SJSA1 (cell line): ENCODE results near the gene KRTAP4-12. TPM values are rescaled to one million over a fixed set of nuclear protein-coding genes. Genes with fewer than 3 reads are reported as not detected.
"Not testable (repeated sequence)": the region's sequence is repeated elsewhere in the genome, so short reads cannot be mapped to it uniquely, and the experiment has no call there.

ENCODE experiments used
- DNase-seq, 2 experiments: peaks; one replicate each; pipeline ENCODE4 v3.0.0-alpha.2; 2015 to 2020; ENCODE audit warnings: low spot score in 2 of 2, low read depth in 1 of 2
- H3K27ac ChIP-seq: fragments of 250-450 bp; sonication (Bioruptor Pico); 2 replicates; pipeline ENCODE4 v1.5.1; 2020; ENCODE audit warnings: mild to moderate bottlenecking, moderate library complexity
- H3K27me3 ChIP-seq: fragments of 250-450 bp; sonication (Bioruptor Pico); replicated peaks from 2 replicates; pipeline ENCODE4 v1.5.1; 2020; ENCODE audit warnings: mild to moderate bottlenecking, moderate library complexity
- H3K36me3 ChIP-seq: fragments of 250-450 bp; sonication (Bioruptor Pico); 2 replicates; pipeline ENCODE4 v1.5.1; 2020; ENCODE audit warnings: mild to moderate bottlenecking
- H3K4me1 ChIP-seq: fragments of 250-450 bp; sonication (Bioruptor Pico); replicated peaks from 2 replicates; pipeline ENCODE4 v1.6.1; 2021; ENCODE audit warnings: mild to moderate bottlenecking
- H3K4me3 ChIP-seq: fragments of 250-450 bp; sonication (Bioruptor Pico); 2 replicates; pipeline ENCODE4 v1.5.1; 2020; ENCODE audit warnings: mild to moderate bottlenecking
- H3K9me3 ChIP-seq: fragments of 250-450 bp; sonication (Bioruptor Pico); replicated peaks from 2 replicates; pipeline ENCODE4 v1.5.1; 2020; ENCODE audit warnings: mild to moderate bottlenecking
- total RNA-seq: library from RNA; depleted of rRNA; stranded (reverse); fragments of >200 nt; shearing (Covaris generic); gene quantifications from 2 replicates; pipeline ENCODE4 v1.2.3, GENCODE V29; 2014

The KRTAP4-12 gene
- total RNA-seq, 1 experiment from 2014 or later = not detected

DNA sequence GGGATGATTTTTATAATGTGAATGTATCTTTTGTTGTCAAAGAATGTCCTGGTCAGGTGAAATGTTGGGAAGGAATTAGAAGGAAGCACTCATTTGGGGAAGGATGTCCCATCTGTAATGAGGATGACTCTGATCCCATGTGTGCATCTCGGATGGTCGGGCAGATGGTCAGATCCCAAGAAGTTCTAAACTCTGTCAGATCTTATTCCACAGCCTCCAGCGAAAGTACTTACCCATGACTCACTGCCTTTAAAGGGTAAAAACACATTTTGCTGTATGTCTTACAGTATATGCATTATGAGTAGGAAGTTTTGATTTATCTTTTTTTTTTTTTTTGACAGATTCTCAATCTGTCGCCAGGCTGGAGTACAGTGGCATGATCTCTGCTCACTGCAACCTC, 5.3 kb downstream of the KRTAP4-12 start:
- Histone ChIP-seq H3K4me3 (no peak overlapping the region), H3K27ac (no peak overlapping the region), H3K9me3 (no peaks in the 10 kb centered on the region), H3K4me1 (no peaks in the 10 kb centered on the region), H3K36me3 (no peaks in the 10 kb centered on the region), H3K27me3 (no peaks in the 10 kb centered on the region)
- DNase-seq = no peak

DNA sequence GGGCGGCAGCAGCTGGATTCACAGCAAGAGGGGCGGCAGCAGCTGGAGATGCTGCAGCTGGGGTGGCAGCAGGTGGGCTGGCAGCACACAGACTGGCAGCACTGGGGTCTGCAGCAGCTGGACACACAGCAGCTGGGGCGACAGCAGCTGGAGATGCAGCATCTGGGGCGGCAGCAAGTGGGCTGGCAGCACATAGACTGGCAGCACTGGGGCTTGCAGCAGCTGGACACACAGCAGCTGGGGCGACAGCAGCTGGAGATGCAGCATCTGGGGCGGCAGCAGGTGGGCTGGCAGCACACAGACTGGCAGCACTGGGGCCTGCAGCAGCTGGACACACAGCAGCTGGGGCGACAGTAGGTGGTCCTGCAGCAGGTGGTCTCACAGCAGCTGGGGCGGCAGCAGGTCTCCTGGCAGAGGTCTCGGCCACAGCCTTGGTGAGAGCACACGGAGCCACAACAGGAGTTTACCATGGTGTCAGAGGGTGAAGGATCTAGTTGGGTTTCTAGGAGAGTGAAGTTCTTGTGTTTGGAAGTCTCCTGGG, 6.1 kb downstream of the KRTAP4-12 start, which contains the start of gene KRTAP4-11:
Gene KRTAP4-11, minus strand, starts transcription at position 528 of the 541 bp plus-strand sequence. Its CDS starts 58 bp downstream, at position 470.
- H3K27me3 ChIP-seq, DNase-seq, H3K36me3 ChIP-seq, H3K4me1 ChIP-seq, H3K4me3 ChIP-seq, H3K9me3 ChIP-seq, H3K27ac ChIP-seq: not testable (repeated sequence)

DNA sequence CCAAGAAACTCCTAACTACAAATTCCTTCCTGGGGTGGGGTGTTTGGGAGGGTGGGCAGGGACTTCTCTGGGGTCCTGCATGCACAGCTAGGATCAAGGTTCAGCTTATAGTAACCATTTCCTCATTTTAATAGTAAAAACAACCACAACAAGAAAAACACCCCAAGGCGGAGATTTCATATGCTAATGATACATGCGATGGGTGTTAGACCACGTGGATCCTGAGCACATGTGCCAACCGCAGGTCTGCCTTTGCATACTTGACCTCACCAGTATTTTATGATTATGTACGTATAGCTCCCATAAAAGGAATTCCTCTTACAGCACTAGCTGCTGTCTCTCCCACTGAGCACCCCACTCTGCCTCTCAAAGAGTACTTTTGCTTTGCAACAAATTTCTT, 7.7 kb downstream of the KRTAP4-12 start:
- Histone ChIP-seq H3K27me3 (no peaks in the 10 kb centered on the region), H3K9me3 (no peaks in the 10 kb centered on the region), H3K27ac (no peak overlapping the region), H3K4me3 (no peak overlapping the region), H3K36me3 (no peaks in the 10 kb centered on the region), H3K4me1 (no peaks in the 10 kb centered on the region)
- no peak for DNase-seq

DNA sequence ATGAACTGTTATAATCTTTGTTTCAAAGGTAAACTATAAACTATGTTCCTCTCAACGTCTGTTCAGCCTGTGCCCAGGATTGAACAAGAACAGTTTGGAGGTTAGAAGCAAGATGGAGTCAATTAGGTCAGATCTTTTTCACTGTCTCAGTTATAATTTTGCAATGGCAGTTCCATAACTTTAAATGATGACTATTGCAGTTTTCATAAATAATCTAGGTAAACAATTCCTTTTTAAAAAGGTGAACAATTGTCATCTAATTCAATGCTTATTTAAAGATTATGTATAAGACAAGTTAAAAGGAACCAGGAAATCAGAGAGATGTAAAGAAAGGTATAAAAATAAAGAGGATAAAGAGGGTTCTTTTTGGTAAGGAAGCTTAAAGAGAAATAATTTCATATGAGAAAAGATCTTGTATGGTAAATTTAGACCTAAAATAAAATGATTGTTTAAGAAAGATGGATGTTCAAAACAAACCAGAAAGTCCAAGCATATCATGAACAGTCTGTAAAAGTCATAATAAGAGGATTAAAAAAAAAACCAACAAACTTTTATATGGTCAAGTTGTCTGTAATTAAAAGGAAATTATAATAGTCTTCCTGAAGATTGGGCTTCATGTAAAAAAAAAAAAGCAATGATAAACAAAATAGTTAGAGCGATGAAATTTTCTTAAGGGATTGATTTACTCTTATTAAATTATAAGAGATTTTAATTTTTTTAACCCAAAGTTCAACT, 12.7 kb downstream of the KRTAP4-12 start:
- Histone ChIP-seq H3K27me3 (no peaks in the 10 kb centered on the region), H3K27ac (no peak overlapping the region), H3K9me3 (no peaks in the 10 kb centered on the region), H3K36me3 (no peaks in the 10 kb centered on the region), H3K4me3 (no peak overlapping the region), H3K4me1 (peaks cover 4% of the 10 kb centered on the region)
- DNase-seq = no peak

DNA sequence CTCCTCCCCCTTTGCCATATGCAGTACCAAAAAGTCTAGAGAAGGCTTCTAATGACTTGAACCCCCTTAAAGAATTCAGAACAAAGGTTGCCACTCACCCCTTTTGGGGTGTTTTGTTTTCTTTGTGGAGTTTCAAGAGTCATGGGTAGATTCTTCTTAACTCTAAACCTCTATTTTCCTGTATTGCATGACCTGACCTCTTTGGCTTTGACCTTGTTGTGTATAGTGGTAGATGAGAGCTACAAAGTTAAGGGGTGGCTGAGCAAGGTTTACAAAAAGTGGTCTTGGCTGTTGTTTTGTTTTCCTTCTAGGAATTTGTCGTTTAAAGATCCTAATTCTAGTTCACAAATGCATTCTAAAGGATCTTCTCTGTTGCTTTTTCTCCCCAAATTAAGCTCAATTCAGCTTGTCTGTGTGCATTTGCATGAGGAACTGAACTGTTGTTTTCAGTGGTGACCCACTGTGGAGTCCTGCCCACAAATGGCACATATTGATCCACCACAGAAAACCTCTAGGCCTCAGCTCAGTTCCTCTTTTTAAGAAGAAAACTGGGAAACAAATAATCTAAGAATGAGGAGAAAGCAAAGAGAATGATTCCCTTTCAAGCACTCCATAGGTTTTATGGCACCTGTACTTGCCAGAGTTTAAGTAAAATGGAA, 15.1 kb downstream of the KRTAP4-12 start:
- H3K4me3 ChIP-seq, DNase-seq, H3K36me3 ChIP-seq, H3K4me1 ChIP-seq, H3K27ac ChIP-seq, H3K9me3 ChIP-seq, H3K27me3 ChIP-seq: not testable (repeated sequence)

DNA sequence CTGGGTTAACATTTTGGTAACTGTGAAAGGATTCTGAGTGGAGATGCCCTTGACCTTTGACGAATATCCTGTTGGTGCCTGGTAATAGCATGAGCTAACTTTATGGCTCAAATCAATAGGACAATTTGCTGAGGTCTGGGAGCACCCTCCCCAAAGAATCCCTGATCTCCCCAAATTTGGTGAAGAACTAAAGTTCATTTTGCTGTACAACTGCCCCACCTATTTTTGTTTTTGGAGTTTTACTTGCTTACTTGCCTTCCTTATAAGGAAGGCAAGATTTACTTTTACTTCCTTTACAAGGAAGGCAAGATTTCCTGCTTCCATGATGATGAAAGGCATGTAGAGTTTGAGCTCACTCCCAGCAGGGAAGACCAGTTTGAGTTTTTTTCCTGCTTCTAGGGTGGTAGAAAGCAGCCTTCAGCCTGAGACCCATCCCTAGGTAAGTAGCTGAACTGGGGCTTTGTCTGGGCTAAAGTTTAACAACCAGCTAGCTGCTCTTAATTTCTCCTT, 16.0 kb downstream of the KRTAP4-12 start:
- Histone ChIP-seq H3K36me3 (no peaks in the 10 kb centered on the region), H3K27ac (no peak overlapping the region), H3K4me3 (no peak overlapping the region), H3K27me3 (no peaks in the 10 kb centered on the region), H3K4me1 (peaks cover 15% of the 10 kb centered on the region), H3K9me3 (no peaks in the 10 kb centered on the region)
- DNase-seq = no peak

DNA sequence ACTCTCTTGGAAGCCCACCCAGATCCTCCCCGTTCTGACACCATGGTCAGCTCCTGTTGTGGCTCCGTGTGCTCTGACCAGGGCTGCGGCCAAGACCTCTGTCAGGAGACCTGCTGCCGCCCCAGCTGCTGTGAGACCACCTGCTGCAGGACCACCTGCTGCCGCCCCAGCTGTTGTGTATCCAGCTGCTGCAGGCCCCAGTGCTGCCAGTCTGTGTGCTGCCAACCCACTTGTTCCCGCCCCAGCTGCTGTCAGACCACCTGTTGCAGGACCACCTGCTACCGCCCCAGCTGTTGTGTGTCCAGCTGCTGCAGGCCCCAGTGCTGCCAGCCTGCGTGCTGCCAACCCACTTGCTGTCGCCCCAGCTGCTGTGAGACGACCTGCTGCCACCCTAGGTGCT, 18.6 kb downstream of the KRTAP4-12 start, which contains the start of gene KRTAP4-9:
Gene KRTAP4-9, plus strand, starts transcription at position 43 of the 400 bp plus-strand sequence. Its CDS starts 0 bp downstream, at position 43.
- H3K9me3 ChIP-seq, DNase-seq, H3K4me3 ChIP-seq, H3K27me3 ChIP-seq, H3K36me3 ChIP-seq: not testable (repeated sequence)
- Histone ChIP-seq H3K4me1 (peaks cover 15% of the 10 kb centered on the region), H3K27ac (peak within 1 kb of the TSS; percentile 56)

DNA sequence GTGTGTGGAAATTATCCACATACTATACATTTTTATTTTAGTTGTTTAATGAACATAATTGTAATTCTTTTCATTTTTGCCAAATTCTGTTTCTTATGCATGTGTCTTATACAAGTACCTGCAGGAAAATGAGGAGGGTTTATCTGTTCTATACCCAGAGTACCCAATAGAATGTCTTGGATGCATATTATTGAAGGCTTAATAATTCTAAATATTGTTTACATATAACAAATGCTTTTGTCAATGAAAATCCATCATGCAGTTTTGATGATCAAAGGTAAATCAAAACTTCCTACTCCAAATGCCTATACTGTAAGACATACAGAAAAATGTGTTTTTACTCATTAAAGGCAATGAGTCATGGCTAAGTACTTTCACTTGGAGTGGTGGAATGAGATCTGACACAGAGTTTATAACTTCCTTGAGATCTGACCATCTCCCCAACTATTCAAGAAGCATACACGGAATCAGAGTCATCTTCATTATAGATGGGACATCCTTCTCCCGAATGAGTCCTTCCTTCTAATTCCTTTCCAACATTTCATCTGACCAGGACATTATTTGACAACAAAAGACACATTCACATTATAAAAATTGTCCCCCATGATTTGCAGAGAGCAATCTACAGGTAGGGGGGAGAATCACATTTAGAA, 19.5 kb downstream of the KRTAP4-12 start:
- H3K36me3 ChIP-seq, H3K4me3 ChIP-seq, H3K9me3 ChIP-seq, H3K27me3 ChIP-seq: not testable (repeated sequence)
- H3K4me1 ChIP-seq = peaks cover 20% of the 10 kb centered on the region
- peak in 1 of 2 experiments; percentile 37 for DNase-seq
- H3K27ac ChIP-seq = peak overlapping the region; percentile 56

DNA sequence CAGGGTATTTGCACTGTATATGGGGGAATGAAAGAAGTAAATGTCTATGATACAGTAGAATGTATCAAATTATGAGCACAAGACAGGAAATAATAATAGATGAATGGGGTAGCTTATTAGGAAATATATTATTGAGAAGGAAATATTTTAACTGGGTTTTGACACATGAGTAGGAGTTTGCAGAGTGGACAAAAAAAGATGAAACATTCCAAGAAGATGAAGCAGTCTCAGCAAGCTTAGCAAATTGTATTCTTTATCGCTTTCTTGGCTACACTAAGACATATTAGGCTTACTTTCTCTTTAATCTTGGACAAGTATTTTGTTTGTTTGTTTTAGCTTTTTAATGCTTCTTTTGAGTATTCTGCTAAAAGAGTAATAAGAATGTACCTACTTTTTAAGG, 20.1 kb downstream of the KRTAP4-12 start:
- DNase-seq = peak in 1 of 2 experiments; percentile 46
- H3K4me1 ChIP-seq = peaks cover 21% of the 10 kb centered on the region
- peak overlapping the region; percentile 56 for H3K27ac ChIP-seq
- no peaks in the 10 kb centered on the region for H3K36me3 ChIP-seq
- no peak overlapping the region for H3K4me3 ChIP-seq
- H3K27me3 ChIP-seq = no peaks in the 10 kb centered on the region
- H3K9me3 ChIP-seq = no peaks in the 10 kb centered on the region

DNA sequence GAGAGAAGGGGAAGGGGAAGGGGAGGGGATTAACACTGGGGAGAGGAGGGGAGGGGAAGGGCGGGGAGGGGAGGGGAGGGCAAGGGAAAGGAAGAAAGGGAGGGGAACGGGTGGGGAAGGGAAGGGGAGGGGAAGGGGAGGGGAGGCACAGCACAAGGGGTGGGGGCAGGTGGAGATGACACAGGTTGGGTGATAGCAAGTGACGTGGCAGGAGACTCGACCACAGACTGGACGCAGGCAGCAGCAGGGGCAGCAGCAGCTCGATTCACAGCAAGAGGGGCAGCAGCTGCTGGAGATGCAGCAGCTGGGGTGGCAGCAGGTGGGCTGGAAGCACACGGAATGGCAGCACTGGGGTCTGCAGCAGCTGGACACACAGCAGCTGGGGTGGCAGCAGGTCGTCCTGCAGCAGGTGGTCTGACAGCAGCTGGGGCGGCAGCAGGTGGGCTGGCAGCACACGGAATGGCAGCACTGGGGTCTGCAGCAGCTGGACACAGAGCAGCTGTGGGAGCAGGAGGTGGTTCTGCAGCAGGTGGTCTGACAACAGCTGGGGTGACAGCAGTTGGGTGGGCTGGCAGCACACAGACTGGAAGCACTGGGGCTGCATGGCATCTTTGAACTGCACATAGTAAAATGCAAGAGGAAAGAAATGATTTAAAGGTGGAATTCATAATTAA, 22.3 kb downstream of the KRTAP4-12 start, which contains the start of gene KRTAP4-16:
Gene KRTAP4-16, minus strand, starts transcription at position 624 of the 674 bp plus-strand sequence. Its CDS starts 0 bp downstream, at position 624.
- no peaks in the 10 kb centered on the region for H3K27me3 ChIP-seq
- H3K27ac ChIP-seq = no peak within 1 kb of the TSS
- H3K9me3 ChIP-seq = no peaks in the 10 kb centered on the region
- no peak for DNase-seq
- H3K4me1 ChIP-seq = peaks cover 22% of the 10 kb centered on the region
- H3K36me3 ChIP-seq = no peaks in the 10 kb centered on the region
- H3K4me3 ChIP-seq = no peak within 1 kb of the TSS

DNA sequence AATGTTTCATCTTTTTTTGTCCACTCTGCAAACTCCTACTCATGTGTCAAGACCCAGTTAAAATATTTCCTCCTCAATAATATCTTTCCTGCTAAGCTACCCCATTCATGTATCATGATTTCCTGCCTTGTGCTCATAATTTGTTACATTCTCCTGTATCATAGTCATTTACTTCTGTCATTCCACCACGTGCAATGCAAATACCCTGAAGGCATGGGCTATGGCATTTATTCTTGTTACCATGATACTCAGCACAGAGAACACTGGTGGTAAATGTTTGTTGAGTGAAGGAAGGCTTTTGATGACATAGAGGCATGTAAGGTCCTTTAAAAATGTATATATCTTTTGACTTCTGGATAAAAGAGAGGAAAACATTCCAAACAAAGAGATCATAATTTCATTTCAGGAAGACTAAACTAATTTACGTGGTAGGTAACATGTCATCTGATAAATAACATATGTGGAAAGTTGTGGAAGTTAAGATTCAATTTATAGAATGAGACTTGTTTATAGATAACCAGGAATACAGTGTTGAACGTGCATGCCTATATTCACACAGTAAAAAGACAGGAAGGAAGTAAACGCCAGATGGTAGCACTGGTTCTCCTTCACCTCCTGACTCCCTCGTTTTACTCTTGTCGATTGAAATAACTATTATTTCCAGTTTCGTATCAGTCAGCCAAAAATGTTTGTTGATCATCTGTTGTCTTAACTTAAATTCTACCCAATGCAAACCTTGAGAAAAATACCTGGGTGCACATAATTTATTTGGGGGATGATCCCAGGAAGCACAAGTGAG, 24.1 kb downstream of the KRTAP4-12 start:
- Histone ChIP-seq H3K27ac (peak overlapping the region; percentile 60), H3K4me1 (peaks cover 19% of the 10 kb centered on the region)
- not testable (repeated sequence) for H3K36me3 ChIP-seq, H3K4me3 ChIP-seq, H3K9me3 ChIP-seq, H3K27me3 ChIP-seq
- DNase-seq = peak; percentile 57 to 72

DNA sequence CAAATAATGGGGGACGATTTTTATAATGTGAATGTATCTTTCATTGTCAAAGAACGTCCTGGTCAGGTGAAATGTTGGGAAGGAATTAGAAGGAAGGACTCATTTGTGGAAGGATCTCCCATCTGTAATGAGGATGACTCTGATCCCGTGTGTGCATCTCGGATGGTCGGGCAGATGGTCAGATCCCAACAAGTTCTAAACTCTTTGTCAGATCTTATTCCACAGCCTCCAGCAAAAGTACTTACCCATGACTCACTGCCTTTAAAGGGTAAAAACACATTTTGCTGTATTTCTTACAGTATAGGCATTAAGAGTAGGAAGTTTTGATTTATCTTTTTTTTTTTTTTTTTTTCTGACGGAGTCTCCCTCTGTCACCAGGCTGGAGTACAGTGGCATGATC, 25.5 kb downstream of the KRTAP4-12 start:
- no peak overlapping the region for H3K4me3 ChIP-seq
- H3K4me1 ChIP-seq = peaks cover 16% of the 10 kb centered on the region
- H3K36me3 ChIP-seq = no peaks in the 10 kb centered on the region
- H3K27me3 ChIP-seq = no peaks in the 10 kb centered on the region
- H3K9me3 ChIP-seq = no peaks in the 10 kb centered on the region
- DNase-seq = no peak
- H3K27ac ChIP-seq = no peak overlapping the region
